CD14-positive monocyte (primary cell): ENCODE data around the gene MRPL14. TPM values are rescaled to one million over a fixed set of nuclear protein-coding genes. Genes with fewer than 3 reads are reported as not detected.

Experiments used
- DNase-seq, 3 donors: peaks; one replicate each; pipeline ENCODE4 v3.0.0-alpha.2; 2011 to 2022
- H2AFZ ChIP-seq: 2 replicates; pipeline ENCODE4 v1.6.0; 2012; ENCODE audit warnings: mild to moderate bottlenecking, low read depth, low read length, inconsistent platforms; ENCODE audit not compliant: insufficient read depth, poor library complexity, severe bottlenecking
- H3K27ac ChIP-seq, 2 donors: 1 replicate in 1 of 2; 2 replicates in 1 of 2; pipeline ENCODE4 v1.5.1; 2012 to 2013; ENCODE audit warnings: low read length in 2 of 2, control low read depth in 1 of 2, inconsistent platforms in 1 of 2, low read depth in 1 of 2, mild to moderate bottlenecking in 1 of 2
- H3K27me3 ChIP-seq, 2 donors: one replicate each; pipeline versions ENCODE4 v1.6.0 to v1.6.1; 2011 to 2013; ENCODE audit warnings: low read length in 2 of 2; ENCODE audit not compliant: control insufficient read depth in 2 of 2, insufficient read depth in 2 of 2
- H3K36me3 ChIP-seq, 2 donors: replicated peaks in 1 of 2; 1 replicate in 1 of 2; 2 replicates in 1 of 2; pipeline versions ENCODE4 v1.5.1 to v1.6.1; 2012 to 2013; ENCODE audit warnings: low read length in 2 of 2, control low read depth in 1 of 2, inconsistent platforms in 1 of 2, mild to moderate bottlenecking in 1 of 2; ENCODE audit not compliant: insufficient read depth in 2 of 2, control insufficient read depth in 1 of 2
- H3K4me1 ChIP-seq, 2 donors: 1 replicate in 1 of 2; 2 replicates in 1 of 2; pipeline versions ENCODE4 v1.5.1 to v1.6.1; 2012 to 2013; ENCODE audit warnings: low read length in 2 of 2, control low read depth in 1 of 2, inconsistent platforms in 1 of 2, mild to moderate bottlenecking in 1 of 2, moderate library complexity in 1 of 2; ENCODE audit not compliant: insufficient read depth in 2 of 2, control insufficient read depth in 1 of 2
- H3K4me2 ChIP-seq: replicated peaks from 2 replicates; pipeline ENCODE3; 2012; ENCODE audit warnings: low read length, moderate library complexity, mild to moderate bottlenecking; ENCODE audit not compliant: poor library complexity, severe bottlenecking; ENCODE audit errors: extremely low read depth
- H3K4me3 ChIP-seq, 3 experiments: fragments of 200-600 bp in 1 of 3; sonication (generic) in 1 of 3; replicated peaks in 1 of 3; 1 replicate in 2 of 3; 2 replicates in 1 of 3; pipeline ENCODE4 v1.5.1; 2011 to 2013; ENCODE audit warnings: low read length in 3 of 3, mild to moderate bottlenecking in 3 of 3, control low read depth in 2 of 3, low read depth in 2 of 3, inconsistent platforms in 1 of 3, moderate library complexity in 1 of 3
- H3K79me2 ChIP-seq: 2 replicates; pipeline ENCODE4 v1.6.0; 2012; ENCODE audit warnings: mild to moderate bottlenecking, control low read depth, inconsistent platforms, low read length, moderate library complexity; ENCODE audit not compliant: insufficient read depth
- H3K9ac ChIP-seq: 2 replicates; pipeline ENCODE4 v1.6.0; 2017; ENCODE audit warnings: low read length, mild to moderate bottlenecking; ENCODE audit not compliant: insufficient read depth, poor library complexity, severe bottlenecking
- H3K9me3 ChIP-seq, 2 donors: replicated peaks in 1 of 2; 1 replicate in 1 of 2; 2 replicates in 1 of 2; pipeline versions ENCODE4 v1.5.1 to v1.6.1; 2012 to 2013; ENCODE audit warnings: low read length in 2 of 2, control low read depth in 1 of 2; ENCODE audit not compliant: control insufficient read depth in 1 of 2, insufficient read depth in 1 of 2
- H4K20me1 ChIP-seq: 2 replicates; pipeline ENCODE4 v1.6.0; 2012; ENCODE audit warnings: mild to moderate bottlenecking, low read length, control low read depth, moderate library complexity; ENCODE audit not compliant: insufficient read depth
- H3K27ac Mint-ChIP-seq, 7 donors: one replicate each; pipeline ENCODE4 v1.8.0; 2020; ENCODE audit warnings: mild to moderate bottlenecking in 7 of 7, mixed read lengths in 7 of 7, moderate library complexity in 6 of 7, inconsistent platforms in 2 of 7
- H3K27me3 Mint-ChIP-seq, 3 donors: one replicate each; pipeline ENCODE4 v1.8.0; 2021 to 2022; ENCODE audit warnings: low read depth in 3 of 3, mild to moderate bottlenecking in 3 of 3, mixed read lengths in 3 of 3, moderate library complexity in 3 of 3, inconsistent platforms in 1 of 3
- H3K36me3 Mint-ChIP-seq, 2 donors: one replicate each; pipeline ENCODE4 v1.8.0; 2020; ENCODE audit warnings: mixed read lengths in 2 of 2, inconsistent platforms in 1 of 2, mild to moderate bottlenecking in 1 of 2
- H3K4me1 Mint-ChIP-seq: one replicate; pipeline ENCODE4 v1.8.0; 2020; ENCODE audit warnings: mild to moderate bottlenecking, mixed read lengths
- H3K4me3 Mint-ChIP-seq, 2 donors: one replicate each; pipeline ENCODE4 v1.8.0; 2020; ENCODE audit warnings: mild to moderate bottlenecking in 2 of 2, mixed read lengths in 2 of 2, moderate library complexity in 1 of 2
- H3K9me3 Mint-ChIP-seq, 7 donors: one replicate each; pipeline ENCODE4 v1.8.0; 2020 to 2022; ENCODE audit warnings: mixed read lengths in 7 of 7, mild to moderate bottlenecking in 6 of 7, moderate library complexity in 6 of 7, inconsistent platforms in 2 of 7
- WGBS: methylation state at CpG from one replicate; pipeline ENCODE4 v1.1.5; 2013; ENCODE audit warnings: missing lambda C conversion rate; ENCODE audit not compliant: insufficient coverage; 5-methylcytosine and 5-hydroxymethylcytosine counted together
- intact Hi-C, 2 donors: fragments of 100-400 bp; cut with micrococcal nuclease; formaldehyde crosslinking; loops; one replicate each; pipeline versions ENCODE4 v1.15.0 to v1.15.1; 2023
- polyA plus RNA-seq, 3 donors: library from polyadenylated mRNA; depleted of rRNA in 1 of 3; unstranded in 2 of 3; stranded (reverse) in 1 of 3; fragments of 300-500 nt in 2 of 3; fragments of >200 nt in 1 of 3; fragmentation: Illumina TruSeq in 2 of 3; gene quantifications; 1 replicate in 2 of 3; 2 replicates in 1 of 3; pipeline ENCODE4 v1.2.3, GENCODE V29; 2012 to 2021
- TF ChIP-seq, protein P1 (sequence below): fragments of 200-600 bp; IDR thresholded peaks from one replicate; pipeline ENCODE4 v1.8.0; 2022; ENCODE audit warnings: antibody characterized with exemption, mild to moderate bottlenecking

MRPL14 gene
- polyA plus RNA-seq, 3 donors = 18.5 to 91.5 (median 78.2) TPM

DNA sequence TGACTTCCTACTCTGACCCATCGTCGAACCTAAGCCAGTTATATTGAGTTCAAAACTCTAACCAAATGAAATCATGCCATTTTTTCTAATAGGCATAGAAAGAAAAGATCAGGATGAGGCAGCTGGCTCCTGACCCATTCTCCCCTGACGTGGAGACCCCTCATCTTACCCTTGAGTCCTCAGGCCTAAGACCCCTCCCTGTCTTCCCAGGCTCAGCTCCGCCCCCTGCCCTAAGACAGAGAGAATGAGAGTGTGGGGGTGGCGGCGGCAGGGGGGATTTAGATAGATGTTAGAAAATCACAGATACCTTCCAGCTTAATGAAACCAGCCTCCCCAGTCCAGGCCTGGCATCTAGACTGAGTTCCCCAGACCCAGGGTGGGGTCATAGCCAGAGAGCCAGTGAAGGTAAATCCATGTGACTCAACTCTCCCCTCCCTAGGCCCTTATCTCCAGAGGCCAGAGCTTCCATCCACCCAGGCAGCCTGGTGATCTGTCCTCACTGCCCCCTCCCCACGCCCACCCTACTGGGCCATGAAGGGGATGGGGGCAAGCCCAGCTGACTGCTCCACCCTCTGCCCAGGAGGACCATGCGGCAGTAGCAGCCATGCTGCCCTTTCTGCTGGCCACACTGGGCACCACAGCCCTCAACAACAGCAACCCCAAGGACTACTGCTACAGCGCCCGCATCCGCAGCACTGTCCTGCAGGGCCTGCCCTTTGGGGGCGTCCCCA, 6.9 kb upstream of the MRPL14 start:
- Histone ChIP-seq H3K36me3 (peaks cover 14 to 36% of the 10 kb centered on the region in 2 donors), H3K79me2 (no peaks in the 10 kb centered on the region), H3K27ac (no peak overlapping the region), H3K27me3 (no peaks in the 10 kb centered on the region), H3K9ac (no peak overlapping the region), H3K9me3 (no peaks in the 10 kb centered on the region), H3K4me2 (no peak overlapping the region), H2AFZ (no peak overlapping the region), H3K4me3 (no peak overlapping the region), H3K4me1 (peaks cover 0 to 3% of the 10 kb centered on the region in 2 donors), H4K20me1 (peaks cover 31% of the 10 kb centered on the region)
- H3K9me3 Mint-ChIP-seq = no peaks in the 10 kb centered on the region
- intact Hi-C loops = no loop called here
- no peak overlapping the region for H3K4me3 Mint-ChIP-seq
- peak overlapping the region in 2 of 7 donors; percentile 36 to 60 for H3K27ac Mint-ChIP-seq
- WGBS = 100% methylated on average over 6 of the region's 12 CpGs
- TF ChIP-seq, protein P1, sequence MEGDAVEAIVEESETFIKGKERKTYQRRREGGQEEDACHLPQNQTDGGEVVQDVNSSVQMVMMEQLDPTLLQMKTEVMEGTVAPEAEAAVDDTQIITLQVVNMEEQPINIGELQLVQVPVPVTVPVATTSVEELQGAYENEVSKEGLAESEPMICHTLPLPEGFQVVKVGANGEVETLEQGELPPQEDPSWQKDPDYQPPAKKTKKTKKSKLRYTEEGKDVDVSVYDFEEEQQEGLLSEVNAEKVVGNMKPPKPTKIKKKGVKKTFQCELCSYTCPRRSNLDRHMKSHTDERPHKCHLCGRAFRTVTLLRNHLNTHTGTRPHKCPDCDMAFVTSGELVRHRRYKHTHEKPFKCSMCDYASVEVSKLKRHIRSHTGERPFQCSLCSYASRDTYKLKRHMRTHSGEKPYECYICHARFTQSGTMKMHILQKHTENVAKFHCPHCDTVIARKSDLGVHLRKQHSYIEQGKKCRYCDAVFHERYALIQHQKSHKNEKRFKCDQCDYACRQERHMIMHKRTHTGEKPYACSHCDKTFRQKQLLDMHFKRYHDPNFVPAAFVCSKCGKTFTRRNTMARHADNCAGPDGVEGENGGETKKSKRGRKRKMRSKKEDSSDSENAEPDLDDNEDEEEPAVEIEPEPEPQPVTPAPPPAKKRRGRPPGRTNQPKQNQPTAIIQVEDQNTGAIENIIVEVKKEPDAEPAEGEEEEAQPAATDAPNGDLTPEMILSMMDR = no peak
- H3K4me1 Mint-ChIP-seq = peaks cover 15% of the 10 kb centered on the region
- peaks cover 2 to 4% (median 3%) of the 10 kb centered on the region in 3 donors for H3K27me3 Mint-ChIP-seq
- H3K36me3 Mint-ChIP-seq = peaks cover 46 to 56% of the 10 kb centered on the region in 2 donors
- no peak for DNase-seq

DNA sequence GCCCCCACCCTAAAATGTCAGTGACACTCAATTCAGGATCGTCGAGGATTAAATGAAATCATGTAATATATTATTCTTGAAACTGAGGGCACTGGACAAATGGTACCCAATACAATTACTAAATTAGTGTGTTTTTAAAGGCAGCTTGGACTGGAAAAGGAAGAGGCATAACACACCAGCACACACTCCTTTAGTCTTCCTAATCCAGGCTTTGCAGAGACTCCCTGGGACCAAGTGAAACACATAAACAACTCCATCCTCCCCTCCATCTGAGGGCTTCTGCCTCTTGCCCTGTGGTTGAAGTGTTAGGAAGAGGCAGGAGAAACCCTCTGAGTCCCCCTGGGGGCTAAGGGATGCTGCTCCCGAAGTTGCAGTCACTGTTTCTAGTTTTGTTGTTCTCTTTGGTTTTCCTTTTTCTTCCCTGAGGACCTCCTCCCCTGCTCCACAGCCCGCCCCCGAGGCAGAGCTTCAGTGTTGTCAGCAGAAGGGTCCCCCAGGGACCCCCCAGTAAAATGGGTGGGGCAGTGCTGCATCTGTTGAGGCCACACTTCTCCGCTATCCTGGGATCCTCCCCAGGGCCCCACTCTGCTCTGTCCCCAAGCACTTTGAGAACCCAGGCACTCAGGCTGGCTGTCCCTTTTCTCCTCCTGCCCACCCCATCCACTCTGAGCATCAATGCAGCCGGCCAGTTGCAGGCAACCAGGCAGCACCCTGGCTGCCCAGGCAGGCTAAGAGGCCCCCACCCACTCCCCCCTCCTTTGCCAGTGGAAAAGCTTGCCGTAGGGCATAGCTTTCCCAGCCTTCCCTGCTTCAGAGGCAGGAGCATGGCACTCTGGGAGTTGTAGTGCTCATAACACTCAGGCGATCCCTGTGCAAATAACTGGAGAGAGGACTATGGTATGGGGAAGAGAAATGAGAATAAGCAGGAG, 6.0 kb upstream of the MRPL14 start:
- Histone ChIP-seq H3K27me3 (peaks cover 0 to 4% of the 10 kb centered on the region in 2 donors), H4K20me1 (peaks cover 36% of the 10 kb centered on the region), H3K79me2 (peaks cover 5% of the 10 kb centered on the region), H2AFZ (no peak overlapping the region), H3K27ac (no peak overlapping the region), H3K9ac (no peak overlapping the region), H3K9me3 (no peaks in the 10 kb centered on the region), H3K4me2 (no peak overlapping the region), H3K4me1 (peaks cover 5 to 7% of the 10 kb centered on the region in 2 donors), H3K36me3 (peaks cover 14 to 33% of the 10 kb centered on the region in 2 donors), H3K4me3 (no peak overlapping the region)
- DNase-seq = no peak
- Mint-ChIP-seq H3K9me3 (no peaks in the 10 kb centered on the region), H3K36me3 (peaks cover 41 to 49% of the 10 kb centered on the region in 2 donors), H3K27me3 (peaks cover 3 to 5% (median 4%) of the 10 kb centered on the region in 3 donors), H3K4me1 (peaks cover 15% of the 10 kb centered on the region), H3K27ac (peak overlapping the region in 1 of 7 donors; percentile 54), H3K4me3 (peak overlapping the region in 1 of 2 donors; percentile 52)
- intact Hi-C loops = no loop called here
- 68% methylated on average over 2 of the region's 9 CpGs for WGBS
- TF ChIP-seq, protein P1 = no peak
